RPMI7951 (cell line): ENCODE measurements around the gene MOB3B. TPM values are rescaled to one million over a fixed set of nuclear protein-coding genes. Genes with fewer than 3 reads are reported as not detected.

Experiments
- DNase-seq: peaks from one replicate; pipeline ENCODE4 v3.0.0-alpha.2; 2012; ENCODE audit warnings: low read depth
- total RNA-seq: library from RNA; depleted of rRNA; stranded (reverse); fragments of >200 nt; shearing (Covaris generic); gene quantifications from 2 replicates; pipeline ENCODE4 v1.2.3, GENCODE V29; 2014; rRNA removed

MOB3B gene
- under 0.01 TPM in 1 of 2 replicates, not detected in the other for total RNA-seq

DNA sequence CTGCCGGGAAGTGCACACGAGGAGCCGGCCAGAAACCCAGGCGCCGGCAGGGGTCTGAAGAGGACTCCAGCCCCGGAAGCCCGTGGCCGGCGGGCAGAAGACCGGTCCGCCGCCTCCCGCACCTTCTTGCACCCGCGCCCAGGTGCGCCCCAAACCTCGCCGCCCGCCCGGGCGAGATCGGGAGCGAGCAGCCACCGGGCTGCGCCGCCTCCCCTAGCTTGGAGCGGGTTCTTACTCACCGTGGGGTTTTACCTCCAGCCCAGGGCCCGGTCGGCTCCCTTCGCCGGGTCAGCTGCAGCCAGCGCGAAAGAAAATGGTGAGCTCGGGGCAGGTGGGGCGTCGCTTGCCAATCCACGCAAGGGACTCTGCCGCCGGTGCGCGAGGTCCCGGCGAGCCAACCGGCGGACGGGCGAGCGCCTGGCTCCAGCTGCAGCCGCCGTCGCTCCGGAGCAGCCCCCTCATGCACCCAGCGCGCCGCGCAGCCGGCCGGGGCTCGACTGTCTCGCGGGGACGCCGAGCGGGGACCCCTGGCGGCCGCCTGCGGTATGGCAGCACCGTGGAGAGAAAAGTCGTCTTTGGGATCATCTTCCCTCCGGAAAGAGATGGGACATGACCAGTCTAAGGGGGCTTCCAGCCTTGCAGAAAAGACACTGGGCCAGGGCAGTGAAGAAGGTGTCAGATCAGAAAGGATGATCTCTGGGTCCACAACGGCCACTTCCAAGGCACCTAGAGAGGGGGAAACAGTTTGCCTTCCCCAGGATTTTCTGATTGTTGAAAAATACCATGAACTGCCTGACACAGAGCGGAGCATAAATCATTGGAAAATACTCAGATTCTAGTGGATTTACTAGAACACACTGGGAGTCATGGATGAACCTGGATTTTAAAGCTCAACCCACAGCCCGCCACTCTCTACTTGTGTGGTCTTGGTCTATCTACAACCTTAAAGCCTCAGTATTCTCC is at the start of gene MOB3B:
TSS of gene MOB3B (minus strand) at position 499 of the 963 bp plus-strand sequence. CDS start 74,264 bp downstream, outside the sequence.
- DNase-seq: peak; percentile 36

DNA sequence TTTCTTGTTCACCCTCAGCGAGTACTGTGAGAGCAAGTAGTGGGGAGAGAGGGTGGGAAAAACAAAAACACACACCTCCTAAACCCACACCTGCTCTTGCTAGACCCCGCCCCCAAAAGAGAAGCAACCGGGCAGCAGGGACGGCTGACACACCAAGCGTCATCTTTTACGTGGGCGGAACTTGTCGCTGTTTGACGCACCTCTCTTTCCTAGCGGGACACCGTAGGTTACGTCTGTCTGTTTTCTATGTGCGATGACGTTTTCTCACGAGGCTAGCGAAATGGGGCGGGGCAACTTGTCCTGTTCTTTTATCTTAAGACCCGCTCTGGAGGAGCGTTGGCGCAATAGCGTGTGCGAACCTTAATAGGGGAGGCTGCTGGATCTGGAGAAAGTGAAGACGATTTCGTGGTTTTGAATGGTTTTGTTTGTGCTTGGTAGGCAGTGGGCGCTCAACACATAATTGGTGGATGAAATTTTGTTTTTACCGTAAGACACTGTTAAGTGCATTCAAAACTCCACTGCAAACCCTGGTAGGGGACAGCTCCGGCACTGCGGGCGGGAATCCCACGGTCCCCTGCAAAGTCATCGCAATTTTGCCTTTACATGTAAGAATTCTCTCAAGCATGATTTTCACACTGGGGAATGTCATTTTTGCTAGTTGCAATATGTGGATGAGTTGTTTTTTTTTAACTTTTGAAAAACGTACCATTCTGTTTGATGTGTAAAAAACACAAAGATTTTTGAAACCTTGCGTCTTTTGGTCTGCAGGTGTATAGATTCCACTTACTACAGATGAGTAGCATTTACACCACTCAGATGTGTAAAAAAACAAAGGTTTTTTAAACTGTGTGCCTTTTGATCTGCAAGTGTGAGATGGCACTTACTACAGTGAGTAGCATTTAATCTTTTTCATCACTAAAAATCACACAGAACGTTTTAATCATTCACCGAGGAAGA is 44.3 kb upstream of the MOB3B start:
- DNase-seq: peak; percentile 95

DNA sequence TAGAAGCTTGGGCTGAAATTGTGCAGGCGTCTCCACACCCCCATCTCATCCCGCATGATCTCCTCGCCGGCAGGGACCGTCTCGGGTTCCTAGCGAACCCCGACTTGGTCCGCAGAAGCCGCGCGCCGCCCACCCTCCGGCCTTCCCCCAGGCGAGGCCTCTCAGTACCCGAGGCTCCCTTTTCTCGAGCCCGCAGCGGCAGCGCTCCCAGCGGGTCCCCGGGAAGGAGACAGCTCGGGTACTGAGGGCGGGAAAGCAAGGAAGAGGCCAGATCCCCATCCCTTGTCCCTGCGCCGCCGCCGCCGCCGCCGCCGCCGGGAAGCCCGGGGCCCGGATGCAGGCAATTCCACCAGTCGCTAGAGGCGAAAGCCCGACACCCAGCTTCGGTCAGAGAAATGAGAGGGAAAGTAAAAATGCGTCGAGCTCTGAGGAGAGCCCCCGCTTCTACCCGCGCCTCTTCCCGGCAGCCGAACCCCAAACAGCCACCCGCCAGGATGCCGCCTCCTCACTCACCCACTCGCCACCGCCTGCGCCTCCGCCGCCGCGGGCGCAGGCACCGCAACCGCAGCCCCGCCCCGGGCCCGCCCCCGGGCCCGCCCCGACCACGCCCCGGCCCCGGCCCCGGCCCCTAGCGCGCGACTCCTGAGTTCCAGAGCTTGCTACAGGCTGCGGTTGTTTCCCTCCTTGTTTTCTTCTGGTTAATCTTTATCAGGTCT is 43.5 kb upstream of the MOB3B start, which contains the start of gene C9orf72:
TSS of gene C9orf72 (minus strand) at position 564 of the 716 bp plus-strand sequence. CDS start 6,361 bp downstream, outside the sequence.
- DNase-seq: peak; percentile 55

DNA sequence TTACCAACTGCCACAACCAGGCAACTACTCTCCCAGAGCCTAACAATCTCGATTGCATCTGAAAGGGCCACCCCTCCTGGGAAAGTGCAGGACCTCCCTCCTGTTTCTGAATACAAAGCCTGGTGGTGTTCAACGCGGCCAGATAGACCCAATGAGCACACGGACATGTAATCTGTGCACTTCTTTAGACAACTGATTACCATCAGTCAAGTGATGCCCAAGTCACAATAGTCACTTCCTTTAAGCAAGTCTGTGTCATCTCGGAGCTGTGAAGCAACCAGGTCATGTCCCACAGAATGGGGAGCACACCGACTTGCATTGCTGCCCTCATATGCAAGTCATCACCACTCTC is 42.9 kb upstream of the MOB3B start:
- DNase-seq: peak; percentile 37

DNA sequence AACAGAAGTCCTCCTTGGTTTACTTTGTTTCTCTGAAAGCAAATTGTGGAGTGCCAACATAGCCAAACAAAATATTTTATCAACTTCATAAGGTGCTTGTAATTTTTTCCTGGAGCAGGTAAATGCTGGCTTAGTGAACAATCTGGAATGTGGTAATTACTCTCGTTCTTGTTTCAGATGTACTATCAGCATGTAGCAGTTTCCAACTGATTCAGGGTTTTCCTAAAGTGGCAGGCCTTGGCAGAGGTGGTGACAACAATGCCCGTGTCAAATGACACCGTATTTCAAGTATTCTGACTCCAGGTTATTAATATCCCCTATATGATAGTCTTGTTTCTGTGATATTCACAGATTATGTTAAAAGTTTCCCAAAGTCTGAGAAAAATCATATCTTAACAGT is 42.4 kb upstream of the MOB3B start:
- no peak for DNase-seq

DNA sequence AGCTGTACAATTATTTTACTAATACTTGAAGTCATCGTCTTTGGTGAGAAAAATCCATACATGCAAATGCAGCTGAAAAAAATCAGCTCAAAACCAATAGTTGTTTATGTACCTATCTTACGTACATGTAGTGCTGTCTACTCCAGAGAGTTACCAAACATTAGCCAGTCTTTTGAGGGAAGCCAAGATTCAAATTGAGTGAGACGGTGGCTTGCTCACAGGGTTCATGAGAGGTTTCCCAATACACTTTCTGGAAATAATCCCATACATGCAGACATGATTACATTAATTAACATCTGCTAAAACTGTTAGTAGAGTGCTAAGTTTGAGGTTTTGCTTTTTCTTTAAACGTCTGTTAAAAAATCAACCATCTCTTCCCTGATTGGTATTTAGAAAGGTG is 41.4 kb upstream of the MOB3B start:
- DNase-seq: no peak

DNA sequence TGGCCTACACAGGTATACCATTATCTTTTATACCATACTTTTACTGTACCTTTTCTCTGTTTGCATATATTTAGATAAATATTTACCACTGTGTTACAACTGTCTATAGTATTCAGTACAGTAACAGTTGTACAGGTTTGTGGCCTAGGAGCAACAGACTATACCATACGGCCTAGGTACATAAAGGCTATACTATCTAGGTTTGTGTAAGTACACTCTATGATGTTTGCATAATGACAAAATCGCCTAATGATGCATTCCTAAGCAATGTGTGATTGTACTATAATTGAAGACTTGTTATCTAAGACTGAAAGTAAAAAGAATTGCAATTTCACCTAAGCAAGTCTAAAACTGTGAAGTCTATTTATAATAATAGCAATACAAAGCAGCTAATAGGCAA is 39.8 kb upstream of the MOB3B start:
- DNase-seq: no peak

DNA sequence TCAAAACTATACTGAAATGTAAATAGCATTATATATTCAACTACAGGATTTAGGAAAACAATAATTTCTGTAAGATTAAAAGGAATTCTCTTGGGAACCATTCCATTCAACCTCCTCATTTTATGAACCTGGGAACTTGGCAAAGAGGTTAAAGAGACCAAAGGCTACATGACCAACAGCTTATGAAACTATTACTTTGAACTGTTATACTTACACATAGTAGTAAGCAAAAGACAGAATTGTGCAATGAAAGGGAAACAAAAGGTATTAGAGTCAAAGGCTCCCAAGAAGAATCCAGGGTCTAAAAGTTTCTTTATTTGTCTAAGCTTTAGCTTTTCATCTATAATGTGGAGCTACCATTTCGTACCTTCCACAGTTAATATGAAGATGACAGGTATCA is 36.5 kb upstream of the MOB3B start:
- DNase-seq: no peak

DNA sequence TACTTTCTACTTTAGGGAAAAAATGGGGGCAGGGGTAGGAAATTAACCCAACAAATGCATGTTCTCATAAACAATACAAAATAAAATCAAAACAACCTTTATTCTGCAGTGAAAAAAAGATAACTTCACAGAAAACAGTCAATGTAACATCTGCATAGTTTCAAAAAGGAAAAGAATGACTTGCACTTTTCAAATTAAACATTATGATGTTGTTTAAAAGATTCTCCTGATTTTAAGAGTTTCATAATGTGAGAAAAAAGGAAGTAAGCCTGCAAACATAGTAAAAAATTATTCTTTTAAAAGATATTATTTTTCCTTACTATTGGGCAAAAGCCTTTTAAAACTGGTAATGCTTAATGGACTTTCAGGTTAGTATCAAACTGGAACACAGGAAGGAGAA is 36.1 kb upstream of the MOB3B start:
- DNase-seq: no peak

DNA sequence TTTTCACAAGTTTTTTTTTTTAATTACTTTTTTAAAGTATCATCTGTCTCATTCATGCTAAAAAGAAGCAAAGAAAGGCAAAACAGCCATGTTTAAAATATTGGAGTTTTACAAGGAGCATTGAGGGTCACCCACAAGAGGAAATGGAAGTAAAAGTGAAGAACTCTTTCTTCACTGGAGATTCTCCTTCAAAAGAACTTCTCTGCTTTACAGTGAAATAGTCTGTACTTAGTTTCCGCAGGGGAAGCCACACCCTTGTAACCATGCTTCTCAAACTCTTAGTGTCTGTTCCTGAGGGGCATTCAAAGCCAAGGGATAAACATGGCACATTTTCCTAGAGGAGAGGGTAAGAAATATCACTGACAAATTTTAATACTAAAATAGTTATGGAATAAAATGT is 35.1 kb upstream of the MOB3B start:
- no peak for DNase-seq

DNA sequence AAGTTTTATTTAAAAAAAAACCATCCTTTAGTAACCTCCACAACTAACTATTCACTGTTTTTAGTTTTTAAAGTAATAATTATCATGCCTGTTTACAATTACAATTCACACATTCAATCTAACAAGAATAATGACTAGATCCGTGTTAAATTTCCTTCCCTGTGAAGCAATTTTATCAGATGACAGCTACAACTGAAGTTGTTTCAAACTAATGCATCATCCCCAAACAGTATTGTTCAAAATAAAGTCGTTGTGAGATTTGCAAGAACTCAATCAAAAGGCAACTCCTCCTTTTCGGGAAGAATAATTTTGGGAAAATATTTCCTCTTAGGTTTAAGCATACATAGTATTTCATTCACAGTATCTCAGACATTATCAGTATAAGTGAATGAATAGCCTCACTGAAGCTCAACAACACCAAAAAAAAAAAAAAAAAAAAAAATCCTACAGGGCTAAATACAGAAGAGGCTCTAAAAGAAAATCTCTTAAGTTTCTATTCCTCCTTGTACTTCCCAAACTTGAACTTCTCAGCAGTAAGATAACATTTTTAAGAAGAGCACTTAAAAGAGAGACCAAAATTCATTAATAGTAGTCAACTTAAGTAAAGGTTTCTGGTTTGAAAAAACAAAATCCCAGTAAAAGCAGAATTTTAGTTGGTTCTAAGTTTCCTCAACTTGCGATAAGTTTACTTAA is 34.3 kb upstream of the MOB3B start:
- DNase-seq: no peak

DNA sequence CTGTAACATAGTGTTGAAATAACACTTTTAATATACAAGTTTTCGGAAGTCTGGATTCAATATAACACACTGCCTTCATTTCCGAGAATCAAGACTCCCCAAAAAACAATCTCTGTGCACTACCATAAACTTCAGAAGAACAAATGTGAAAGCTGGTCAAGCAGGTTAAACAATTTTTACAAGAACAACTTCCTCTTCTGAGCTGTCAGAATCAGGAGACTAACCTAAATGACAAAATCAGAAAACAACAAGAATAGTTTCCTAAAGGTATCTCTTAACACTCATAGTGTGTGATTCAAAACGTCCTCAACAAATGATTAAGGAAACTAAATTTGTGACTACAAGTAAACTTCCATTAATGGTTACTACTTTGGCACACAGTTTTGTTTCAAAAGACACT is 32.1 kb upstream of the MOB3B start:
- no peak for DNase-seq

DNA sequence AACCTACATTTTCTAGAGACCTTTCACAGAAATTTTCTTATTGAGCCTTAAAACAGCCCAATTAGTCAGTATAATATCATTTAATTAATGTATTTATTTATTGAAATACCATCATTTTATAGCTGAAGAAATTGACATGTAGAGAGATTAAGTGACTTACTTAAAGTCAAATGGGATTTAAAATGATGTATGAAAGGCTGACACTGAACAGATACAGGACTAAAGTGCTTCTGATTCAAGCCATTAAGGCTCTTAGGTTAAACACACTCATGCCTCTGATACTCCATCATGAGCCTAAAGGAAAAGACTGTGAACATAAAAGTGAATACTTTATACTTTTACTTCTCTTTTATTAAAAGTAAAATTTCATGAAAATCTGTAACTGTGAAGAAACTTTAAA is 30.8 kb upstream of the MOB3B start:
- DNase-seq: no peak

DNA sequence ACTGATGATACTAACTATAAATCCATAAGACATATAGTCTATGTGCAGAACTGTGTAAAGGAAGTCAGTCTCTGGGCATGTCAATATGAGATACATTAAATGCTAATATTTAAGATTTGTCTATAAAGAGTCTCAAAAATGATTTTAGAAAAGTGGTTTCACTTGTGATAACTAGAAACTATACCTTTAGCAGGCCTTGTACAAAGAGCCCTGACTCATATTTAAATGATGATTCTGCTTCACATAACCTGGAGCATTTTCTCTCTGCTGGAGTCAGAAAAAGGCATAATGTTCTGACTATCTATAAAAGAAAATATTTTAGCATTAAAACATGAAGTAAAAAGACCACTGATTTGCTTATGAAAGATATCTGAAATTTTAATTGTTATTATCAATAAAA is 28.7 kb upstream of the MOB3B start:
- no peak for DNase-seq

DNA sequence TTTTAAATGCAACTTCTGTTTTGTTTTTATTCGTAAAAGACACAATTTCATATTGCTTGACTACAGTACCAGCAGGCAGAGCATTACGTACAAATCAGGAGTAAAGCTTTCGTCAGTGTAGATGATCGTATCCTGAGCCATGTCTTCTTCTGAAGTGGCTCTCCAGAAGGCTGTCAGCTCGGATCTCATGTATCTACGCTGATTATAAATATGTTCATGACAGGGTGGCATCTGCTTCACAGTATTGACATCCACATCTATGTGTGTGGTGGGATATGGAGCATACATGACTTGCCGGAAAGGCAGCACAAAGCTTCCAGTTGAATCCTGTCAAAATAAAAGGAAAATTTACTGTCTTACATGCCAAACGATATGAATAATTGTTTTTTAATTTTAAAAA is 26.9 kb upstream of the MOB3B start:
- no peak for DNase-seq

DNA sequence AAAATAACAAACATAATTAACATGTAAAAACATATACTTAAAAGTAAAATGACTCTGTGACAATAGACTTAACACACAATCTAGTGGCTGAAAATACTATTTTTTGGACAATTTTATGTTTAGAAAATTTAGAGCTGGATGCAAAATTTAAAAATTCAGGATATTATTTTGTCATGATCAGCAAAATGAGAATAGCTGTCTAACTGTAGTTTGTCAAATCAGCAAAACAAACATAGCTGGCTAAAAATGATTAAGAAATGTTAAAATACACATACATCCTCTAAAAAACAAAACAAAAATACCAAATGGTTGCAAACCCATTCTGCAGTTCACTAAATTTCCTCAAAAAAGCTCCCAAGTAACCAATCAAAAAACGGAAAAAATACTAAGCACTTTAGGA is 25.1 kb upstream of the MOB3B start:
- no peak for DNase-seq

DNA sequence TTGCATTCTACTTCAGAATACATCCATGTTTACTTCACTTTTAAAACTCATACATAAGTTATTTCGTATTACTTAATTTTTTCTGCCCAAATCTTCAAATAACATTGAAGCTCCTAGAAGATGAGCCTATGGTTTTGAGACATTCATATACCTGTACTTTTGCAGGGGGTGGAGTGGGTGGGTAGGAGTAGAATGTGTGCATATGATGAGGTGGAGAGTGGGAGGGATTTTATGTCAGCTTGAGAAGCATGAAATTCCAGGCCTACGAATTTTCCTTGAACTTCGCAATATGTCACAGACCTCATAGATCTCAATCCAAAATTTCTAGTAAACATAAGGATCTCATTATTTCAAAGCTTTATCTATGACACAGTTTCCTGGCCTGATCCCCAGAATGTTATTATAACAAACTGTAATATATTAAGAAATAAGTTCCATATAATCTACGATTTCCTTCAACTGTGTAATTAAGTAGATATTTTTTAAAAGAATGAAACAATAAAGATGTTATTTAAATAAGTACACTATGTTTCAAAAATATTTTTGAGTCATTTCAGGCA is 19.7 kb upstream of the MOB3B start:
- no peak for DNase-seq

DNA sequence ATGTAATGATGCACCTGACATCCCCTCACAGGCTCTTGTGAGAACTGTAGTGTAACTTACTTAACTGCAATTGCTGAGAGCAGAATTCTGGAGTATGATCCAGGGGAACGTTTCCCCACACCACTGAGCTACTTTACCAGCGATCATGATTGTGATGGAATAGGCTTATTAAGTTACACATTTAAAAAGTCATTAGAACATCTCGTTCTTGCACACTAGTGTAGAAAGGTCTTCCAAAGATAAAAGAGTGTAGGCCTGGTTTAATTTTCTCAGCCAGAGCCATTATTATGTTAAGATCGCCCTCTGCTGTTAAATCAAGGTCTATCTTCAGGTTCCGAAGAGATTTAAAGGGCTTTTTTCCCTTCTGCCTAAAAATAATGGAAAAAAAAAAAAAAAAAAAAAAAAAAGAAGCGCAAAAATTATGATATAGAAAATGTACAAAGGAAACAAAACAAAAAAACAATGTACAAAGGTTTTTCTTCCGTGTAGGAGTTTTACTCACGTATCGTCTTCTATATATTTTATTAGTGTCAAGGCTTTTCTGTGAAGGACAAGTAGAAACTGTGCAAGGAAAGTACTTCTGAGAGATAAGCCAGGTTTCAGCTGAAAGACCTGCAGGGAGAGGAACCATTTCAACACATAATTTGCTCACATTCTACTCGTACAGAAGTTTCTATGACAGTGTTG is 18.6 kb upstream of the MOB3B start:
- peak; percentile 10 for DNase-seq

DNA sequence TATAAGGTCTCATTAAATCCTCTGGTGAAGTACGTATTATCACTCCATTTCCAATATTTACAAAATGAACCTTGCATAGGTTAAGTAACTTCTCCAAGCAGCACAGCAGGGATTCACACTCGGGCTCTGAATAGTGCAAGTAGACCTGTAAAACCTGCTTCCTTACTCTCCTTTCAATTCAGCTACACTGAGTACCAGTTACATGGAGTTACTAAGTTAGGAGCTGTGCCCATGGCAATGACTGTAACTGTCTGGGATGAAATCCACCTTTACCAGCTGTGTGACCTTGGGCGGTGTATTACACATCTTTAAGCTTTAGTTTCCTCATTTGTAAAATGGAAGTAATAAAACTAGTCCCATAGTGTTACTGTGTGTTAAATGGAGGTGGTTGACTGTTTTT is 15.9 kb upstream of the MOB3B start:
- no peak for DNase-seq

DNA sequence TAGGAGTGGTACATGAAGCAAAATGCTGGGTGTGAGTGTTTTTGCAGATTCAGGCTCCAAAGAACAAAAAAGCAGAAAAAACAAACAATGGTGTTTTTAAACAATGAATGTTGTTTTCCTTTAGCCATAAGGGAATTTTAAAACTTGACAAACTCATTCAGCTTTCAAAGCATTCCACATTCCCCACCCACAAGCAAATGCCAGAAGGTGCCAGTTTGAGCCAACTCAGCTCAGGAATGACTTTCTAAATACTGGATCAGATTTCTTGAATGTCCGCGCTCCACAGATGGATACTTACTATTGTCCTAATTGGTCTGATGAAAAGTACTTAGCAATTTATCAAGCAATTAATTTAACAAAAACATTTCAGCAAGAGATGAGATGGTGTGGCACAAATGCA is 12.9 kb upstream of the MOB3B start:
- DNase-seq: no peak
